Stimulated activated CD8-positive, alpha-beta memory T cell treated with anti-CD3 and anti-CD28 coated beads, Interleukin-12 subunit alpha, Interleukin-12 subunit beta, amount 100 ng/mL, for 1 hour (primary cell): ENCODE measurements around the gene PLIN4.
"Not testable (repeated sequence)": the region's sequence is repeated elsewhere in the genome, so short reads cannot be mapped to it uniquely, and the experiment has no call there.

Experiments used
- DNase-seq: peaks from one replicate; pipeline ENCODE4 v3.0.0-alpha.2; 2020; ENCODE audit warnings: low read depth

The PLIN4 gene

GRCh38 chr19:4543842-4544647 lies 25.8 kb upstream of the PLIN4 start:
- DNase-seq = no peak

- DNase-seq = no peak
These were observed 24.9 kb upstream of the PLIN4 start for GRCh38 chr19:4542896-4543841.

- DNase-seq = not testable (repeated sequence)
These were observed 23.5 kb upstream of the PLIN4 start for GRCh38 chr19:4541806-4542145.

GRCh38 chr19:4541114-4541805 lies 23.0 kb upstream of the PLIN4 start:
- no peak for DNase-seq

DNA sequence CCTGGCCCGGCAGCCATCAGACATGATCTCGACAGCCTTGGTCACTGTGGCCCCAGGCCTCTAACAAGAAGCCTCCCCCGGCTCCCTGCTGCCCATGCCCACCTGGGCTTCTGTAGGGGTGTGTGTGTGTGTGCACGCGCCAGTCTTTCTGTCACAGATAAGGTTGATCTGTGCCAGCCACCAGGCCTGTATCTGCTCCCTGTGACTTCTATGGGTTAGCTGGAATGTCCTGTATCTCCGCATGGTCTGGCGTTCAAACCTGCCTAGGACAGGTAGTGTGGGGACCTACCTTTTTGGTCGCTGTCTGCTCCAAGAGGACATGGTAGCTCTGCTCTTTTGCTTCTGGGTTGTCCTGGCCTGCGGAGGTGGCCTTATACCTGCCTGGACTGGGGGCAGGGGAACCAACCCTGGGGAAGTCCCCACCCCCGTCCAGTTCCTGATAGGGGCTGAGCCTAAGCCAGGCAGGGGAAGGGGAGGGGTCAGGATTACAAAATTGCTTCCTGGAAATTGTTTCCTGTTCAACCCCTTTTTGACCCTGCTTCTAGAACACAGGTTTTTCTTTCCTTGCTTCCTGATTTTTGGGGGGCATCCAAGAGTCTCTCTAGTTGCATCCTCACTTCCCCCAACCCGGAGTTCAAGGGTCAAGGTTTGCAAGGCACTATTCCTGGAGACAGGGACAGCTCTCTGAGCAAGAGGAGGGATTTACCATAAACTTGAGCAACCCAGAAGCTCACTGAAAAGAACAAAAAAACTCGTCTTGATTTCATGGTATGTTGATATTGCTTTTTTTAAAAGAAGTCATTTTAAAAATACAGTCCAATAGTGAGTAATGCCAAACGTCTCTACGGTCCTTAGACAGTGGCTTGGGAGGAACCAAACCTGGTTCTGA lies 21.7 kb upstream of the PLIN4 start, which contains the start of gene LRG1:
TSS of gene LRG1 (minus strand) at position 344 of the 889 bp plus-strand sequence. CDS start at position 321, 23 bp downstream.
- no peak for DNase-seq

DNA sequence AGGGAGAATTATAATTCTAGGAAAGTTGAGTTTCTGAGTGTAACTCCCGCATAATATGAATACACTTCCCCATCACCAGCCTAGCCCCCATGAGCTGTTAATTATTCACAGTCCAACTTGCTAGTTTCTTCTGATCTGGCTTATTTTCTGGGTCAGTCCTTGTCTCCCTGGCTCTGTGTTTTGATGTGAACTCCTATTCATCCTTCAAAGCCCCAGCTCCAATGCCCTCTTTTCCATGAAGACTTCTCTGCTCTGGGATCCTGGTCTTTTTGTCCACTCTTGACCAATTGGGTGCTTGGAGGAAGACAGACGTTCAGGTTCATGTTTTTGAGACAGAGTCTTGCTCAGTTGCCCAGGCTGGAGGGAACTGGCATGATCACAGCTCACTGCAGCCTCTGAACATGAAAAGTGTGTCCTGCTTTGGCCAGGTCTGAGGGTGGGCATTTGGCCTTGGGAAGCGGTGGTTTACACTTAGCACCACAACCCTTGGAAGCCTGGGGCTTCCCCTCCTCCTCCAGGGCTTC lies 20.9 kb upstream of the PLIN4 start:
- DNase-seq = no peak

GRCh38 chr19:4538601-4538954 lies 20.3 kb upstream of the PLIN4 start:
- DNase-seq = no peak

- no peak for DNase-seq
These were observed 19.8 kb upstream of the PLIN4 start for GRCh38 chr19:4537953-4538600.

- no peak for DNase-seq
These were observed 18.5 kb upstream of the PLIN4 start for GRCh38 chr19:4536798-4537197.

DNA sequence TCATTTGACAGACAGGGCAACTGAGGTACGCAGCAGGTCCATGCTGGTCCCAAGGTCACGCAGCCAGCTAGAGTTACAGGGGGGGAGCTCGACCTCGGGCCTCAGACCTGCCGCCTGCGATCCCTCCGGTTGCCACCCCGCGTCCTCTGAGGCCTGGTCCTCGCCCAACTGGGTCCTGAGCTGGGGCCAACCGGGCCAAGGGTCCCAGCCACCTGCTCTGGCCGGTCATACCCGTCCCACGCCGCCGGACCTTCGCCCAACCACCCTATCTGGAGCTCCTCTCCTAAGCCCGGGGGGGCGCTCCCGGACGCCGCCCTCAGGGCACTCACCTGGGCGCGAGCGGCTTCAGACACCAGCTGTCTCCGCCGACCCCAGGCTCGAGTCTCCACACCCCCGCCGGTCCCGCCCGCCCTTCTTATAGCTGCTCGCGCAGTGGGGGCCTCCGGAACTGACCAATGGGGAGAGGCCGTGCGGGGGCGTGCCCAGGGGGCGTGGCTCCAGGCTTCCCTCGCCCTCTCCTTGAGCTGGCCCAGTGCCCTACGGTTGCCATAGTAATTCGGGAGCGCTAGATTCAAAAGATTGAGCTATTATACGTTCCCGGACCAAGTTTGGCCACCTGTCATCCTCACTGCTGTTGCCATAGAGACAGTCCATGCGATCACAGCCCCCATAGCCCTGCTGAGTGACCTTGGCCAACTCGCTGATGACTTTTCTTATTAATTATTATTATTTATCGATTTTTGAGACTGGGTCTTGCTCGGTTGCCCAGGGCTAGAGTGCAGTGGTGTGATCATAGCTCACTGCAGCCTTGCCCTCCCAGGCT lies 16.8 kb upstream of the PLIN4 start, which contains the start of gene PLIN5:
TSS of gene PLIN5 (minus strand) at position 389 of the 823 bp plus-strand sequence. CDS start 1,150 bp downstream, outside the sequence.
- peak; percentile 6 for DNase-seq

DNA sequence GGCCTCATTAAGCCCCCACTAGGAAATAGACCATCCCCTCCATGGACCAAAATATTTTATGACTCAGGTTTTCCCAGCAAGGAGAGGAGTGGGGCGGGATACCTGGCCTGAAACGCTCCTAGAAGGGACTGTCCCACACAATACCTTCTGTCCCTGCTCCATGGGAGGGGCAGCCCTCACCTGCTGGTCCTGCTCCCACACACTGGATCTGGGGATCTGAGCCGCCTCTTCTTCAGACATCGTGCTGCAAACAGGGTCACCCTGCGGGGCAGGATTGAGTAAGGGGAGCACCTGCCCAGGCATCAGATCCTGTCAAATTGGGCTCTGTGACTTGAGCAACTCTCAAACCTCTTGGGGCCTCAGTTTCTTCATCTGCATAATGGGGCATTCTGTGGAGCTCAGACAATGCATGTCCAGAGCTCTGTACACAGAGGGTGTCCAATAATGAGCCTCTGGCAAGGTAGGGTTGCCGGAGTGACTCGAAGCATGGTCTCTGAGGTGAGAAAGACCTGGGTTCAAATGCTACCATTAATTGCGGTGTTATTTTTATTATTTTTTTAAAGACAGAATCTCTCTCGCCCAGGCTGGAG lies 15.6 kb upstream of the PLIN4 start:
- DNase-seq = no peak

DNA sequence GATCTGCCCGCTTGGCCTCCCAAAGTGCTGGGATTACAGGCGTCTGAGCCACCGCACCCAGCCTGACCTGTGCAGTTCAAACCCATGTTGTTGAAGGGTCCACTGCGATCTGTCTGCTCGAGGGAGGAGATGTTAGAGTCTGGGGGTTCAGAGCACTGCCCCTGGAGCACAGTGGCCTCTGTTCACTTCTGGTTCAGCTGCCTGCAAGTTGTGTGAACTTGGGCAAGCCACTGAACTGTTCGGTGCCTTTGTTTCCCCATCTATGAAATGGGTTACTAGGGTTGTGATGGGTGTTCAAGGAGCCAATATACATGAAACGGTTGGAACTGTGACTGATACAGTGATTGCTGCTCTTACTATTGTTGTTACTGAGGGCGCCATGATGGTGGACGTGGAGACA lies 15.0 kb upstream of the PLIN4 start:
- DNase-seq = no peak

GRCh38 chr19:4531562-4532165 lies 13.4 kb upstream of the PLIN4 start:
- no peak for DNase-seq

DNA sequence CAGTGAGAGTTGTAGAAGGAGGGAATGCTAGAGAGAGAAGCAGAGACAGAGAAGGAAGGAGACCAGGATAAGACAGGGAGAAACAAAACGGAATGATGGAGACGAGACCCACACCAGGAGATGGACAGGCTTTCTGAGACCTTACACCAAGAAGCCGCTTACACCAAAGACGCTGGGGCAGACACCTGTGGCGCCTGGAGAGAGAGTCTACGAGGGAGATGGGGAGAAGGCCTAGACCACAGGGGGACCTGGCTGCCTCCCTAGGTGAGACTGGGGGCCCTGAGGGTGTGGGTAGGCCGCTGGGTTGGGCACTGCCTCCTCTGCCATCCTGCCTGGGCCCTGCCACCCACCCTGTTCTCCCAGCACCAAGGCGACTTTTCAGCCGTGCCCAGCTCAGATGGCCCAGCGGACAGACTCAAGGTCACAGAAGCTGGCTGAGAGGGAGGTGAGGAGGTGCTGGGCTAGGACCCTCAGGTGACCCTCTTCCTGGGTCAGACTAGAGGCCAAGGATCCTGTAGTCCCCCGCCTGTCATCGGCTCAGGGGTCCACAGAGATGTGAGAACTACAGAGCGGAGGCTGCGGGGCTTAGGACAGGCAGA lies 11.7 kb upstream of the PLIN4 start:
- no peak for DNase-seq

DNA sequence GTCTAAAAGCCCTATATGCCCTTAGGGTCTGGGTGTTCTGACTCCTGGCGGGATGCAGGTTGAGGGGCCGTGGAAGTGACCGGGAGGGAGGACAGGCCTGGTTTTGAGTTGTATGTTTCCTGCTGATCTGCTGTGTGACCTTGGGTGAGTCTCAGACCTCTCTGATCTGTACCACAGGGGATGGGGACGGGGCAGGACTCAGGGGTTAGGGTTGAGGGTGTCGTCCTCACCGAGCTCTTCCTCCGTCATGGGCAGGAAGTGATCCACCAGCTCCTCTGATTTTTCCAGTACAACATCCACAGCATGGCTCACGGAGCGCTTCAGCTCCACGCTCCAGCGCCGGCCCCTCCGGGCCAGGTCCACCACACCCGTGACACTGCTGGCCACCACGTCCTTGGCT lies 10.6 kb upstream of the PLIN4 start:
- DNase-seq = no peak

DNA sequence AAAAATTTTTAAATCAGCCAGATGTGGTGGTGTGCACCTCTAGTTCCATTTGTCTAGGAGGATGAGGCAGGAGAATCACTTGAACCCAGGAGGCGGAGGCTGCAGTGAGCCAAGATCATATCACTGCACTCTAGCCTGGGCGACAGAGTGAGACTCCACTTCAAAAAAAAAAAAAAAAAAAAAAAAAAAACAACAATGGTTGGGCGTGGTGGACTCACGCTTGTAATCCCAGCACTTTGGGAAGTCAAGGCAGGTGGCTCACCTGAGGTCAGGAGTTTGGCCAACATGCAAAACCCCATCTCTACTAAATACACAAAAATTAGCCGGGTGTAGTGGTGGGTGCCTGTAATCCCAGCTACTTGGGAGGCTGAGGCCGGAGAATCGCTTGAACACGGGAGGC lies 9.1 kb upstream of the PLIN4 start:
- not testable (repeated sequence) for DNase-seq

- DNase-seq = no peak
These were observed 7.3 kb upstream of the PLIN4 start for GRCh38 chr19:4525563-4526002.

DNA sequence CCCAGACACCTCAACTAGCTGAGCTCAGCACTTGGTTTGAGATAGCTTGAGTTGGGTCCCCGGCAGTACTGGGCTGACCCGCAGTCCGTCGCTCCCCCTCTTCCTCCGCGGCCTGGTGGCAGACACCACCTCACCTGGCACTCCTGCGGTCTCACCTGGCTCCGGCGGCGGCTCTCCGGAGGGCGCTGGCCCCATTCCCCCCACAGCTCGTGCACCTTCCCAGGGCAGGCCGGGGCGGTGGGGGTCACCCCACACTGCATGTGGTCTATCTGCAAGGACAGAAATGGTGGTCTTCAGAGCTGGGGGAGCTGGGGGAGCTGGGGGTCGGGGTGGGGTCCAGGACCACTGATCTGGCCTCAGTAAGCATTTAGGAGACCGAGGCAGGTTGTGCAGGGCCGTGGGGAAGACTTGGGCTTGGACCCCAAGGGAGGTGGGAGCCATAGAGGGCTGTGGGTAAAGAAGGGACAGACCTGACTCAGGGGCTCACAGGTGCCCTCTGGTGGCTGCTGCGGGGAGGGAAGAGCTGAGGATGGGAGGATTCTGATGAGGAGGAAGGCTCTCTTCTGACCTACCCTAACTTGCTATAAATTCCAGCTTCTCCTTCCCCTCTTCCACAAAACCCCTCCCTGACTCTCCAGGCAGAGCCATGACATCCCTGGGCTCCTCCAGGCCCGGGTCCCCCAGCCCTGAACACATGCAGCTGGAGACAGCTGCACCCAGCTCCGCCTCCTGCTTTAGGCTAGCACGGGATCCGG lies 6.7 kb upstream of the PLIN4 start:
- DNase-seq = peak; percentile 57
